ENCODE data around the gene TFDP2.

Gene TFDP2

GRCh38 chr3:142148792-142149672 lies at the start of gene TFDP2:
TSS of gene TFDP2 (minus strand) at chr3:142149544. CDS start at chr3:142101749, 47,795 bp downstream.
- peaks cover 16% of the 10 kb centered on the region for H3K4me1 ChIP-seq (ENCODE audit: control insufficient read depth, insufficient read depth, low read length)
- peak within 1 kb of the TSS; percentile 89 to 93 for H3K9ac ChIP-seq (ENCODE audit: low read length in 2 of 2)
- H3K9me3 ChIP-seq (ENCODE audit: control insufficient read depth in 2 of 2, low read length in 2 of 2), result no peaks in the 10 kb centered on the region
- H3K27ac ChIP-seq (ENCODE audit: low read length), result peak within 1 kb of the TSS; percentile 76
- no peaks in the 10 kb centered on the region for H3K27me3 ChIP-seq (ENCODE audit: control insufficient read depth in 1 of 2, insufficient read depth in 2 of 2, low read length in 2 of 2)
- H3K36me3 ChIP-seq (ENCODE audit: control insufficient read depth in 2 of 2, insufficient read depth in 2 of 2, low read length in 2 of 2), result no peaks in the 10 kb centered on the region
- H3K4me3 ChIP-seq (ENCODE audit: low read length in 2 of 2), result peak within 1 kb of the TSS; percentile 88

GRCh38 chr3:142188846-142189245 lies 39.5 kb upstream of the TFDP2 start:
- no peak overlapping the region for H3K27ac ChIP-seq (ENCODE audit: low read length)
- H3K4me1 ChIP-seq (ENCODE audit: control insufficient read depth, insufficient read depth, low read length), result no peaks in the 10 kb centered on the region
- H3K9me3 ChIP-seq (ENCODE audit: control insufficient read depth in 2 of 2, low read length in 2 of 2), result no peaks in the 10 kb centered on the region
- no peaks in the 10 kb centered on the region for H3K27me3 ChIP-seq (ENCODE audit: control insufficient read depth in 1 of 2, insufficient read depth in 2 of 2, low read length in 2 of 2)
- H3K36me3 ChIP-seq (ENCODE audit: control insufficient read depth in 2 of 2, insufficient read depth in 2 of 2, low read length in 2 of 2), result peaks cover 5 to 11% of the 10 kb centered on the region in 2 donors
- no peak overlapping the region for H3K9ac ChIP-seq (ENCODE audit: low read length in 2 of 2)
- no peak overlapping the region for H3K4me3 ChIP-seq (ENCODE audit: low read length in 2 of 2)

- Histone ChIP-seq H3K4me3 (ENCODE audit: low read length in 2 of 2) (no peak overlapping the region), H3K9ac (ENCODE audit: low read length in 2 of 2) (no peak overlapping the region), H3K27me3 (ENCODE audit: control insufficient read depth in 1 of 2, insufficient read depth in 2 of 2, low read length in 2 of 2) (no peaks in the 10 kb centered on the region), H3K27ac (ENCODE audit: low read length) (no peak overlapping the region), H3K9me3 (ENCODE audit: control insufficient read depth in 2 of 2, low read length in 2 of 2) (no peaks in the 10 kb centered on the region), H3K36me3 (ENCODE audit: control insufficient read depth in 2 of 2, insufficient read depth in 2 of 2, low read length in 2 of 2) (peaks cover 21 to 31% of the 10 kb centered on the region in 2 donors), H3K4me1 (ENCODE audit: control insufficient read depth, insufficient read depth, low read length) (no peaks in the 10 kb centered on the region)
These were observed 31.5 kb upstream of the TFDP2 start for GRCh38 chr3:142180761-142181362.

GRCh38 chr3:142175478-142175877 lies 26.1 kb upstream of the TFDP2 start:
- Histone ChIP-seq H3K36me3 (ENCODE audit: control insufficient read depth in 2 of 2, insufficient read depth in 2 of 2, low read length in 2 of 2) (peaks cover 29 to 32% of the 10 kb centered on the region in 2 donors), H3K9ac (ENCODE audit: low read length in 2 of 2) (no peak overlapping the region), H3K4me3 (ENCODE audit: low read length in 2 of 2) (no peak overlapping the region), H3K9me3 (ENCODE audit: control insufficient read depth in 2 of 2, low read length in 2 of 2) (no peaks in the 10 kb centered on the region), H3K27me3 (ENCODE audit: control insufficient read depth in 1 of 2, insufficient read depth in 2 of 2, low read length in 2 of 2) (no peaks in the 10 kb centered on the region), H3K4me1 (ENCODE audit: control insufficient read depth, insufficient read depth, low read length) (no peaks in the 10 kb centered on the region), H3K27ac (ENCODE audit: low read length) (no peak overlapping the region)

GRCh38 chr3:142174559-142174958 lies 25.2 kb upstream of the TFDP2 start:
- Histone ChIP-seq H3K4me1 (ENCODE audit: control insufficient read depth, insufficient read depth, low read length) (no peaks in the 10 kb centered on the region), H3K4me3 (ENCODE audit: low read length in 2 of 2) (no peak overlapping the region), H3K27ac (ENCODE audit: low read length) (no peak overlapping the region), H3K9ac (ENCODE audit: low read length in 2 of 2) (no peak overlapping the region), H3K9me3 (ENCODE audit: control insufficient read depth in 2 of 2, low read length in 2 of 2) (no peaks in the 10 kb centered on the region), H3K36me3 (ENCODE audit: control insufficient read depth in 2 of 2, insufficient read depth in 2 of 2, low read length in 2 of 2) (peaks cover 29 to 33% of the 10 kb centered on the region in 2 donors), H3K27me3 (ENCODE audit: control insufficient read depth in 1 of 2, insufficient read depth in 2 of 2, low read length in 2 of 2) (no peaks in the 10 kb centered on the region)

GRCh38 chr3:142168514-142168913 lies 19.2 kb upstream of the TFDP2 start:
- no peaks in the 10 kb centered on the region for H3K27me3 ChIP-seq (ENCODE audit: control insufficient read depth in 1 of 2, insufficient read depth in 2 of 2, low read length in 2 of 2)
- no peaks in the 10 kb centered on the region for H3K9me3 ChIP-seq (ENCODE audit: control insufficient read depth in 2 of 2, low read length in 2 of 2)
- no peak overlapping the region for H3K9ac ChIP-seq (ENCODE audit: low read length in 2 of 2)
- H3K36me3 ChIP-seq (ENCODE audit: control insufficient read depth in 2 of 2, insufficient read depth in 2 of 2, low read length in 2 of 2), result peaks cover 17 to 29% of the 10 kb centered on the region in 2 donors
- no peak overlapping the region for H3K4me3 ChIP-seq (ENCODE audit: low read length in 2 of 2)
- no peaks in the 10 kb centered on the region for H3K4me1 ChIP-seq (ENCODE audit: control insufficient read depth, insufficient read depth, low read length)
- H3K27ac ChIP-seq (ENCODE audit: low read length), result no peak overlapping the region

- Histone ChIP-seq H3K9ac (ENCODE audit: low read length in 2 of 2) (no peak overlapping the region), H3K27ac (ENCODE audit: low read length) (no peak overlapping the region), H3K4me1 (ENCODE audit: control insufficient read depth, insufficient read depth, low read length) (no peaks in the 10 kb centered on the region), H3K27me3 (ENCODE audit: control insufficient read depth in 1 of 2, insufficient read depth in 2 of 2, low read length in 2 of 2) (no peaks in the 10 kb centered on the region), H3K36me3 (ENCODE audit: control insufficient read depth in 2 of 2, insufficient read depth in 2 of 2, low read length in 2 of 2) (peaks cover 16 to 18% of the 10 kb centered on the region in 2 donors), H3K9me3 (ENCODE audit: control insufficient read depth in 2 of 2, low read length in 2 of 2) (no peaks in the 10 kb centered on the region), H3K4me3 (ENCODE audit: low read length in 2 of 2) (no peak overlapping the region)
These were observed 15.8 kb upstream of the TFDP2 start for GRCh38 chr3:142165194-142165593.

GRCh38 chr3:142159083-142159740 lies 9.9 kb upstream of the TFDP2 start:
- Histone ChIP-seq H3K4me1 (ENCODE audit: control insufficient read depth, insufficient read depth, low read length) (no peaks in the 10 kb centered on the region), H3K27me3 (ENCODE audit: control insufficient read depth in 1 of 2, insufficient read depth in 2 of 2, low read length in 2 of 2) (no peaks in the 10 kb centered on the region)

GRCh38 chr3:142154186-142154585 lies 4.8 kb upstream of the TFDP2 start:
- no peak overlapping the region for H3K9ac ChIP-seq (ENCODE audit: low read length in 2 of 2)
- peaks cover 0 to 4% of the 10 kb centered on the region in 2 donors for H3K36me3 ChIP-seq (ENCODE audit: control insufficient read depth in 2 of 2, insufficient read depth in 2 of 2, low read length in 2 of 2)
- no peak overlapping the region for H3K27ac ChIP-seq (ENCODE audit: low read length)
- H3K4me3 ChIP-seq (ENCODE audit: low read length in 2 of 2), result no peak overlapping the region
- H3K4me1 ChIP-seq (ENCODE audit: control insufficient read depth, insufficient read depth, low read length), result no peaks in the 10 kb centered on the region
- H3K9me3 ChIP-seq (ENCODE audit: control insufficient read depth in 2 of 2, low read length in 2 of 2), result no peaks in the 10 kb centered on the region
- no peaks in the 10 kb centered on the region for H3K27me3 ChIP-seq (ENCODE audit: control insufficient read depth in 1 of 2, insufficient read depth in 2 of 2, low read length in 2 of 2)

More at GRCh38 chr3:142159083-142159740, 9.9 kb upstream of the TFDP2 start:
- no peak overlapping the region for H3K27ac ChIP-seq (ENCODE audit: low read length)
- peaks cover 1 to 11% of the 10 kb centered on the region in 2 donors for H3K36me3 ChIP-seq (ENCODE audit: control insufficient read depth in 2 of 2, insufficient read depth in 2 of 2, low read length in 2 of 2)
- no peak overlapping the region for H3K4me3 ChIP-seq (ENCODE audit: low read length in 2 of 2)
- no peak overlapping the region for H3K9ac ChIP-seq (ENCODE audit: low read length in 2 of 2)
- no peaks in the 10 kb centered on the region for H3K9me3 ChIP-seq (ENCODE audit: control insufficient read depth in 2 of 2, low read length in 2 of 2)

- Histone ChIP-seq H3K27ac (ENCODE audit: low read length) (no peak overlapping the region), H3K9ac (ENCODE audit: low read length in 2 of 2) (no peak overlapping the region), H3K4me3 (ENCODE audit: low read length in 2 of 2) (no peak overlapping the region), H3K27me3 (ENCODE audit: control insufficient read depth in 1 of 2, insufficient read depth in 2 of 2, low read length in 2 of 2) (no peaks in the 10 kb centered on the region), H3K36me3 (ENCODE audit: control insufficient read depth in 2 of 2, insufficient read depth in 2 of 2, low read length in 2 of 2) (no peaks in the 10 kb centered on the region), H3K9me3 (ENCODE audit: control insufficient read depth in 2 of 2, low read length in 2 of 2) (no peaks in the 10 kb centered on the region), H3K4me1 (ENCODE audit: control insufficient read depth, insufficient read depth, low read length) (peaks cover 8% of the 10 kb centered on the region)
These were observed 3.0 kb upstream of the TFDP2 start for GRCh38 chr3:142152384-142152783.

Data from stomach smooth muscle (tissue), 2 donors.